HUES48 (cell line): ENCODE data around the gene ZC3HAV1.

Experiments
- H3K27ac ChIP-seq: one replicate; pipeline ENCODE4 v1.7.0; 2013; ENCODE audit warnings: low read depth, low read length, inconsistent platforms
- H3K27me3 ChIP-seq: 2 replicates; pipeline ENCODE4 v1.6.1; 2013; ENCODE audit warnings: mild to moderate bottlenecking, low read length; ENCODE audit not compliant: control insufficient read depth, insufficient read depth
- H3K36me3 ChIP-seq: 2 replicates; pipeline ENCODE4 v1.6.1; 2013; ENCODE audit warnings: low read length; ENCODE audit not compliant: control insufficient read depth, insufficient read depth
- H3K4me1 ChIP-seq: 2 replicates; pipeline ENCODE4 v1.6.1; 2013; ENCODE audit warnings: mild to moderate bottlenecking, low read length; ENCODE audit not compliant: control insufficient read depth, insufficient read depth
- H3K4me3 ChIP-seq: 2 replicates; pipeline ENCODE4 v1.5.1; 2013; ENCODE audit warnings: mild to moderate bottlenecking, low read depth, low read length
- H3K9ac ChIP-seq: 2 replicates; pipeline ENCODE4 v1.6.1; 2013; ENCODE audit warnings: mild to moderate bottlenecking, low read depth, low read length, moderate library complexity
- H3K9me3 ChIP-seq: 2 replicates; pipeline ENCODE4 v1.6.1; 2013; ENCODE audit warnings: low read length; ENCODE audit not compliant: control insufficient read depth, insufficient read depth

ZC3HAV1 gene

GRCh38 chr7:139051655-139052054 is 57.9 kb downstream of the ZC3HAV1 start:
- Histone ChIP-seq H3K27ac (no peak overlapping the region), H3K9me3 (no peaks in the 10 kb centered on the region), H3K4me1 (0 out of 2 replicates have a peak, but pooled peaks cover under 1% of the 10 kb centered on the region), H3K4me3 (no peak overlapping the region), H3K9ac (no peak overlapping the region), H3K36me3 (peaks cover 51% of the 10 kb centered on the region), H3K27me3 (no peaks in the 10 kb centered on the region)

GRCh38 chr7:139049936-139050335 is 59.6 kb downstream of the ZC3HAV1 start:
- H3K36me3 ChIP-seq: peaks cover 65% of the 10 kb centered on the region

GRCh38 chr7:139049111-139049510 is 60.4 kb downstream of the ZC3HAV1 start:
- Histone ChIP-seq H3K9ac (no peak overlapping the region), H3K4me3 (no peak overlapping the region), H3K4me1 (peaks cover 9% of the 10 kb centered on the region; the same call in 1 of the 2 replicates), H3K9me3 (no peaks in the 10 kb centered on the region), H3K36me3 (peaks cover 57% of the 10 kb centered on the region), H3K27ac (no peak overlapping the region), H3K27me3 (no peaks in the 10 kb centered on the region)

More at GRCh38 chr7:139049936-139050335, 59.6 kb downstream of the ZC3HAV1 start:
- no peak overlapping the region for H3K27ac ChIP-seq
- H3K9ac ChIP-seq: no peak overlapping the region
- peaks cover 9% of the 10 kb centered on the region; the same call in 1 of the 2 replicates for H3K4me1 ChIP-seq
- no peaks in the 10 kb centered on the region for H3K9me3 ChIP-seq
- no peaks in the 10 kb centered on the region for H3K27me3 ChIP-seq
- H3K4me3 ChIP-seq: no peak overlapping the region

- Histone ChIP-seq H3K36me3 (peaks cover 45% of the 10 kb centered on the region), H3K4me1 (peaks cover 9% of the 10 kb centered on the region; the same call in 1 of the 2 replicates), H3K9me3 (no peaks in the 10 kb centered on the region), H3K9ac (no peak overlapping the region), H3K4me3 (no peak overlapping the region), H3K27me3 (no peaks in the 10 kb centered on the region), H3K27ac (no peak overlapping the region)
Observed at GRCh38 chr7:139047970-139048369, 61.5 kb downstream of the ZC3HAV1 start.

- Histone ChIP-seq H3K9me3 (no peaks in the 10 kb centered on the region), H3K27ac (no peak overlapping the region), H3K4me1 (peaks cover 9% of the 10 kb centered on the region; the same call in 1 of the 2 replicates), H3K9ac (no peak overlapping the region), H3K36me3 (peaks cover 36% of the 10 kb centered on the region), H3K27me3 (no peaks in the 10 kb centered on the region), H3K4me3 (no peak overlapping the region)
Observed at GRCh38 chr7:139046143-139046542, 63.4 kb downstream of the ZC3HAV1 start.

- no peak overlapping the region for H3K4me3 ChIP-seq
- H3K4me1 ChIP-seq: peaks cover 9% of the 10 kb centered on the region; the same call in 1 of the 2 replicates
- H3K27ac ChIP-seq: no peak overlapping the region
- no peaks in the 10 kb centered on the region for H3K9me3 ChIP-seq
- no peak overlapping the region for H3K9ac ChIP-seq
- H3K36me3 ChIP-seq: peaks cover 33% of the 10 kb centered on the region
- H3K27me3 ChIP-seq: no peaks in the 10 kb centered on the region
Observed at GRCh38 chr7:139044813-139045794, 64.4 kb downstream of the ZC3HAV1 start.

- Histone ChIP-seq H3K9me3 (no peaks in the 10 kb centered on the region), H3K27me3 (no peaks in the 10 kb centered on the region), H3K4me1 (peaks cover 9% of the 10 kb centered on the region; the same call in 1 of the 2 replicates), H3K27ac (no peak overlapping the region), H3K9ac (no peak overlapping the region), H3K36me3 (peaks cover 24% of the 10 kb centered on the region), H3K4me3 (no peak overlapping the region)
Observed at GRCh38 chr7:139043823-139044812, 65.4 kb downstream of the ZC3HAV1 start.

- H3K4me1 ChIP-seq: peaks cover 19% of the 10 kb centered on the region
- H3K36me3 ChIP-seq: peaks cover 14% of the 10 kb centered on the region; the same call in 1 of the 2 replicates
- no peak overlapping the region for H3K4me3 ChIP-seq
- no peak overlapping the region for H3K9ac ChIP-seq
- H3K9me3 ChIP-seq: no peaks in the 10 kb centered on the region
- H3K27ac ChIP-seq: no peak overlapping the region
- H3K27me3 ChIP-seq: peaks cover 4% of the 10 kb centered on the region; the same call in 1 of the 2 replicates
Observed at GRCh38 chr7:139041378-139042085, 68.0 kb downstream of the ZC3HAV1 start.

- no peak overlapping the region for H3K4me3 ChIP-seq
- no peaks in the 10 kb centered on the region for H3K9me3 ChIP-seq
- H3K9ac ChIP-seq: no peak overlapping the region
- peaks cover 4% of the 10 kb centered on the region; the same call in 1 of the 2 replicates for H3K36me3 ChIP-seq
- no peak overlapping the region for H3K27ac ChIP-seq
- H3K4me1 ChIP-seq: peaks cover 12% of the 10 kb centered on the region
- H3K27me3 ChIP-seq: peaks cover 8% of the 10 kb centered on the region; the same call in 1 of the 2 replicates
Observed at GRCh38 chr7:139038691-139039090, 70.8 kb downstream of the ZC3HAV1 start.

GRCh38 chr7:139036901-139037300 is 72.6 kb downstream of the ZC3HAV1 start:
- Histone ChIP-seq H3K27ac (no peak overlapping the region), H3K36me3 (peaks cover 10% of the 10 kb centered on the region), H3K4me3 (no peak overlapping the region), H3K4me1 (peaks cover 12% of the 10 kb centered on the region), H3K9me3 (no peaks in the 10 kb centered on the region), H3K27me3 (peaks cover 8% of the 10 kb centered on the region; the same call in 1 of the 2 replicates), H3K9ac (no peak overlapping the region)
